ENCODE data around the gene TSPAN11.

TSPAN11 gene

GRCh38 chr12:31006416-31007152 is 80.0 kb downstream of the TSPAN11 start:
- Histone ChIP-seq H3K4me2 (ENCODE audit: low read depth, low read length, poor library complexity, severe bottlenecking) (no peak overlapping the region), H3K79me2 (ENCODE audit: insufficient read depth, low read length) (no peaks in the 10 kb centered on the region), H3K27ac (ENCODE audit: low read depth, low read length) (no peak overlapping the region), H3K9me2 (replicated peaks; ENCODE audit: insufficient read depth, low read length) (no peaks in the 10 kb centered on the region), H3K27me3 (ENCODE audit: low read length) (no peaks in the 10 kb centered on the region), H2AFZ (ENCODE audit: low read depth, low read length, severe bottlenecking) (no peak overlapping the region), H3F3A (ENCODE audit: insufficient read depth) (no peaks in the 10 kb centered on the region), H3K4me3 (ENCODE audit: insufficient read depth, low read length, poor library complexity, severe bottlenecking) (no peak overlapping the region), H3K9me3 (ENCODE audit: insufficient read depth, low read length) (no peaks in the 10 kb centered on the region), H4K20me1 (ENCODE audit: low read depth, low read length) (no peaks in the 10 kb centered on the region), H3K36me3 (ENCODE audit: low read length) (no peaks in the 10 kb centered on the region), H3K9ac (ENCODE audit: low read length) (no peak overlapping the region)
- TF ChIP-seq, protein P1, sequence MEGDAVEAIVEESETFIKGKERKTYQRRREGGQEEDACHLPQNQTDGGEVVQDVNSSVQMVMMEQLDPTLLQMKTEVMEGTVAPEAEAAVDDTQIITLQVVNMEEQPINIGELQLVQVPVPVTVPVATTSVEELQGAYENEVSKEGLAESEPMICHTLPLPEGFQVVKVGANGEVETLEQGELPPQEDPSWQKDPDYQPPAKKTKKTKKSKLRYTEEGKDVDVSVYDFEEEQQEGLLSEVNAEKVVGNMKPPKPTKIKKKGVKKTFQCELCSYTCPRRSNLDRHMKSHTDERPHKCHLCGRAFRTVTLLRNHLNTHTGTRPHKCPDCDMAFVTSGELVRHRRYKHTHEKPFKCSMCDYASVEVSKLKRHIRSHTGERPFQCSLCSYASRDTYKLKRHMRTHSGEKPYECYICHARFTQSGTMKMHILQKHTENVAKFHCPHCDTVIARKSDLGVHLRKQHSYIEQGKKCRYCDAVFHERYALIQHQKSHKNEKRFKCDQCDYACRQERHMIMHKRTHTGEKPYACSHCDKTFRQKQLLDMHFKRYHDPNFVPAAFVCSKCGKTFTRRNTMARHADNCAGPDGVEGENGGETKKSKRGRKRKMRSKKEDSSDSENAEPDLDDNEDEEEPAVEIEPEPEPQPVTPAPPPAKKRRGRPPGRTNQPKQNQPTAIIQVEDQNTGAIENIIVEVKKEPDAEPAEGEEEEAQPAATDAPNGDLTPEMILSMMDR (IDR thresholded peaks at IDR 0.05; ENCODE audit: insufficient read depth, low read length, poor library complexity, severe bottlenecking) = no peak
- no peak for TF ChIP-seq EZH2phosphoT487 (conservative IDR thresholded peaks at IDR 0.05; ENCODE audit: low read length)

GRCh38 chr12:31007153-31007495 is 80.6 kb downstream of the TSPAN11 start:
- Histone ChIP-seq H3K4me3 (ENCODE audit: insufficient read depth, low read length, poor library complexity, severe bottlenecking) (no peak overlapping the region), H3K36me3 (ENCODE audit: low read length) (no peaks in the 10 kb centered on the region), H3K9me3 (ENCODE audit: insufficient read depth, low read length) (no peaks in the 10 kb centered on the region), H3K79me2 (ENCODE audit: insufficient read depth, low read length) (no peaks in the 10 kb centered on the region), H2AFZ (ENCODE audit: low read depth, low read length, severe bottlenecking) (no peak overlapping the region), H4K20me1 (ENCODE audit: low read depth, low read length) (no peaks in the 10 kb centered on the region), H3K9me2 (replicated peaks; ENCODE audit: insufficient read depth, low read length) (no peaks in the 10 kb centered on the region), H3K27me3 (ENCODE audit: low read length) (no peaks in the 10 kb centered on the region), H3F3A (ENCODE audit: insufficient read depth) (no peaks in the 10 kb centered on the region), H3K9ac (ENCODE audit: low read length) (no peak overlapping the region), H3K4me2 (ENCODE audit: low read depth, low read length, poor library complexity, severe bottlenecking) (no peak overlapping the region), H3K27ac (ENCODE audit: low read depth, low read length) (no peak overlapping the region)
- TF ChIP-seq EZH2phosphoT487 (conservative IDR thresholded peaks at IDR 0.05; ENCODE audit: low read length) = no peak
- TF ChIP-seq, protein P1 (IDR thresholded peaks at IDR 0.05; ENCODE audit: insufficient read depth, low read length, poor library complexity, severe bottlenecking) = no peak

- H4K20me1 ChIP-seq (ENCODE audit: low read depth, low read length) = no peaks in the 10 kb centered on the region
- no peaks in the 10 kb centered on the region for H3F3A ChIP-seq (ENCODE audit: insufficient read depth)
- no peak overlapping the region for H3K27ac ChIP-seq (ENCODE audit: low read depth, low read length)
- no peaks in the 10 kb centered on the region for H3K9me3 ChIP-seq (ENCODE audit: insufficient read depth, low read length)
- H2AFZ ChIP-seq (ENCODE audit: low read depth, low read length, severe bottlenecking) = no peak overlapping the region
- no peaks in the 10 kb centered on the region for H3K9me2 ChIP-seq (replicated peaks; ENCODE audit: insufficient read depth, low read length)
- no peaks in the 10 kb centered on the region for H3K36me3 ChIP-seq (ENCODE audit: low read length)
- no peak overlapping the region for H3K9ac ChIP-seq (ENCODE audit: low read length)
- no peak overlapping the region for H3K4me3 ChIP-seq (ENCODE audit: insufficient read depth, low read length, poor library complexity, severe bottlenecking)
- TF ChIP-seq, protein P1 (IDR thresholded peaks at IDR 0.05; ENCODE audit: insufficient read depth, low read length, poor library complexity, severe bottlenecking) = no peak
- no peak for TF ChIP-seq EZH2phosphoT487 (conservative IDR thresholded peaks at IDR 0.05; ENCODE audit: low read length)
- no peak overlapping the region for H3K4me2 ChIP-seq (ENCODE audit: low read depth, low read length, poor library complexity, severe bottlenecking)
- H3K27me3 ChIP-seq (ENCODE audit: low read length) = no peaks in the 10 kb centered on the region
- no peaks in the 10 kb centered on the region for H3K79me2 ChIP-seq (ENCODE audit: insufficient read depth, low read length)
These were observed 81.2 kb downstream of the TSPAN11 start for GRCh38 chr12:31007636-31008175.

Measured in SU-DHL-6 (cell line).